Mucosa of rectum (tissue), 2 donors: ENCODE data around the gene KCNJ11.

Experiments used
- H3K27ac ChIP-seq, 2 donors: one replicate each; pipeline ENCODE4 v1.7.0; 2013; ENCODE audit warnings: inconsistent platforms in 2 of 2, low read depth in 2 of 2, low read length in 2 of 2
- H3K27me3 ChIP-seq, 2 donors: one replicate each; pipeline ENCODE4 v1.7.0; 2013; ENCODE audit warnings: low read length in 2 of 2; ENCODE audit not compliant: control insufficient read depth in 2 of 2, insufficient read depth in 2 of 2
- H3K36me3 ChIP-seq, 2 donors: one replicate each; pipeline ENCODE4 v1.7.0; 2013; ENCODE audit warnings: low read length in 2 of 2; ENCODE audit not compliant: control insufficient read depth in 2 of 2, insufficient read depth in 2 of 2
- H3K4me1 ChIP-seq, 2 donors: one replicate each; pipeline ENCODE4 v1.7.0; 2013; ENCODE audit warnings: low read length in 2 of 2, mild to moderate bottlenecking in 1 of 2; ENCODE audit not compliant: control insufficient read depth in 2 of 2, insufficient read depth in 2 of 2
- H3K4me3 ChIP-seq, 2 donors: one replicate each; pipeline ENCODE4 v1.7.0; 2013; ENCODE audit warnings: low read length in 2 of 2
- H3K9ac ChIP-seq, 2 donors: one replicate each; pipeline ENCODE4 v1.7.0; 2013; ENCODE audit warnings: low read length in 2 of 2, low read depth in 1 of 2, mild to moderate bottlenecking in 1 of 2
- H3K9me3 ChIP-seq, 2 donors: one replicate each; pipeline ENCODE4 v1.7.0; 2013; ENCODE audit warnings: low read length in 2 of 2; ENCODE audit not compliant: control insufficient read depth in 2 of 2
- donor health status: healthy.
- donor health status: Normal muscosa, but diverticular disease.

The KCNJ11 gene

GRCh38 chr11:17401841-17402240 lies 13.4 kb upstream of the KCNJ11 start:
- Histone ChIP-seq H3K4me1 (peaks cover 5 to 7% of the 10 kb centered on the region in 2 donors), H3K9me3 (no peaks in the 10 kb centered on the region), H3K9ac (no peak overlapping the region), H3K27me3 (no peaks in the 10 kb centered on the region), H3K27ac (no peak overlapping the region), H3K36me3 (no peaks in the 10 kb centered on the region), H3K4me3 (no peak overlapping the region)

GRCh38 chr11:17401316-17401715 lies 12.9 kb upstream of the KCNJ11 start:
- no peak overlapping the region for H3K4me3 ChIP-seq
- H3K27ac ChIP-seq: no peak overlapping the region

GRCh38 chr11:17400048-17400775 lies 11.8 kb upstream of the KCNJ11 start:
- Histone ChIP-seq H3K27ac (no peak overlapping the region), H3K9me3 (no peaks in the 10 kb centered on the region), H3K9ac (no peak overlapping the region)

More at GRCh38 chr11:17401316-17401715, 12.9 kb upstream of the KCNJ11 start:
- no peak overlapping the region for H3K9ac ChIP-seq
- H3K27me3 ChIP-seq: no peaks in the 10 kb centered on the region
- H3K4me1 ChIP-seq: peaks cover 3 to 7% of the 10 kb centered on the region in 2 donors
- H3K9me3 ChIP-seq: no peaks in the 10 kb centered on the region
- no peaks in the 10 kb centered on the region for H3K36me3 ChIP-seq

GRCh38 chr11:17399236-17399635 lies 10.8 kb upstream of the KCNJ11 start:
- H3K27me3 ChIP-seq: no peaks in the 10 kb centered on the region
- H3K4me3 ChIP-seq: no peak overlapping the region
- H3K27ac ChIP-seq: no peak overlapping the region
- no peaks in the 10 kb centered on the region for H3K9me3 ChIP-seq
- H3K9ac ChIP-seq: no peak overlapping the region
- H3K36me3 ChIP-seq: no peaks in the 10 kb centered on the region
- H3K4me1 ChIP-seq: no peaks in the 10 kb centered on the region

More at GRCh38 chr11:17400048-17400775, 11.8 kb upstream of the KCNJ11 start:
- Histone ChIP-seq H3K27me3 (no peaks in the 10 kb centered on the region), H3K4me3 (no peak overlapping the region), H3K4me1 (no peaks in the 10 kb centered on the region), H3K36me3 (no peaks in the 10 kb centered on the region)

GRCh38 chr11:17397311-17398002 lies 9.0 kb upstream of the KCNJ11 start:
- no peaks in the 10 kb centered on the region for H3K4me1 ChIP-seq
- H3K27me3 ChIP-seq: no peaks in the 10 kb centered on the region
- H3K9ac ChIP-seq: no peak overlapping the region
- H3K9me3 ChIP-seq: no peaks in the 10 kb centered on the region
- H3K36me3 ChIP-seq: no peaks in the 10 kb centered on the region
- H3K4me3 ChIP-seq: no peak overlapping the region
- H3K27ac ChIP-seq: no peak overlapping the region

GRCh38 chr11:17396598-17397310 lies 8.3 kb upstream of the KCNJ11 start:
- H3K4me1 ChIP-seq: no peaks in the 10 kb centered on the region
- H3K9ac ChIP-seq: no peak overlapping the region
- H3K4me3 ChIP-seq: no peak overlapping the region
- H3K27me3 ChIP-seq: no peaks in the 10 kb centered on the region
- no peak overlapping the region for H3K27ac ChIP-seq
- H3K36me3 ChIP-seq: no peaks in the 10 kb centered on the region
- no peaks in the 10 kb centered on the region for H3K9me3 ChIP-seq

GRCh38 chr11:17395978-17396377 lies 7.5 kb upstream of the KCNJ11 start:
- Histone ChIP-seq H3K27me3 (no peaks in the 10 kb centered on the region), H3K27ac (no peak overlapping the region), H3K9me3 (no peaks in the 10 kb centered on the region), H3K4me1 (peaks cover 0 to 2% of the 10 kb centered on the region in 2 donors), H3K9ac (no peak overlapping the region), H3K36me3 (no peaks in the 10 kb centered on the region), H3K4me3 (no peak overlapping the region)

GRCh38 chr11:17395554-17395961 lies 7.1 kb upstream of the KCNJ11 start:
- no peak overlapping the region for H3K27ac ChIP-seq
- H3K4me3 ChIP-seq: no peak overlapping the region
- H3K36me3 ChIP-seq: no peaks in the 10 kb centered on the region
- no peaks in the 10 kb centered on the region for H3K9me3 ChIP-seq
- peaks cover 0 to 2% of the 10 kb centered on the region in 2 donors for H3K4me1 ChIP-seq
- no peak overlapping the region for H3K9ac ChIP-seq
- H3K27me3 ChIP-seq: no peaks in the 10 kb centered on the region

GRCh38 chr11:17394743-17395390 lies 6.4 kb upstream of the KCNJ11 start:
- Histone ChIP-seq H3K27ac (no peak overlapping the region), H3K9ac (no peak overlapping the region), H3K4me3 (no peak overlapping the region), H3K27me3 (no peaks in the 10 kb centered on the region), H3K36me3 (no peaks in the 10 kb centered on the region), H3K9me3 (no peaks in the 10 kb centered on the region), H3K4me1 (peaks cover 0 to 3% of the 10 kb centered on the region in 2 donors)
